RCC 7860 (cell line): ENCODE data around the gene RPS15.
"Not testable (repeated sequence)": the region's sequence is repeated elsewhere in the genome, so short reads cannot be mapped to it uniquely, and the experiment has no call there.

Experiments
- DNase-seq: peaks from one replicate; pipeline ENCODE4 v3.0.0-alpha.2; 2015; ENCODE audit warnings: low spot score
- FAIRE-seq: peaks from 2 replicates; lab custom pipeline; 2012; peaks lifted over from hg19 to GRCh38; lab: Jason Lieb, UNC

RPS15 gene

GRCh38 chr19:1467490-1468273 lies 29.5 kb downstream of the RPS15 start:
- no peak for DNase-seq
- no peak for FAIRE-seq

- FAIRE-seq (no peak), DNase-seq (no peak)
These were observed 30.2 kb downstream of the RPS15 start for GRCh38 chr19:1468274-1468820.

- DNase-seq: no peak
- FAIRE-seq: no peak
These were observed 30.6 kb downstream of the RPS15 start for GRCh38 chr19:1468821-1469254.

- FAIRE-seq (no peak), DNase-seq (no peak)
These were observed 31.3 kb downstream of the RPS15 start for GRCh38 chr19:1469255-1470054.

- DNase-seq: no peak
- FAIRE-seq: no peak
These were observed 31.8 kb downstream of the RPS15 start for GRCh38 chr19:1470055-1470304.

GRCh38 chr19:1470305-1471009 lies 32.3 kb downstream of the RPS15 start:
- DNase-seq: no peak
- FAIRE-seq: no peak

GRCh38 chr19:1471010-1471514 lies 32.9 kb downstream of the RPS15 start:
- FAIRE-seq (no peak), DNase-seq (no peak)

- FAIRE-seq (no peak), DNase-seq (no peak)
These were observed 33.4 kb downstream of the RPS15 start for GRCh38 chr19:1471515-1472160.

GRCh38 chr19:1472231-1473084 lies 34.3 kb downstream of the RPS15 start:
- DNase-seq (no peak), FAIRE-seq (no peak)

GRCh38 chr19:1473085-1473851 lies 35.1 kb downstream of the RPS15 start:
- DNase-seq: no peak
- FAIRE-seq: no peak

- no peak for DNase-seq
- FAIRE-seq: no peak
These were observed 36.0 kb downstream of the RPS15 start for GRCh38 chr19:1474011-1474764.

- no peak for FAIRE-seq
These were observed 36.7 kb downstream of the RPS15 start for GRCh38 chr19:1474765-1475351.

GRCh38 chr19:1475751-1476437 lies 37.7 kb downstream of the RPS15 start:
- FAIRE-seq (no peak), DNase-seq (no peak)

More at GRCh38 chr19:1474765-1475351, 36.7 kb downstream of the RPS15 start:
- no peak for DNase-seq

GRCh38 chr19:1477056-1477455 lies 38.9 kb downstream of the RPS15 start:
- not testable (repeated sequence) for DNase-seq, FAIRE-seq

GRCh38 chr19:1478934-1479707 lies 40.9 kb downstream of the RPS15 start, which contains the start of gene C19orf25:
C19orf25 (minus strand) TSS chr19:1479215; CDS start chr19:1478903, 312 bp downstream.
- FAIRE-seq: peak; percentile 81
- peak; percentile 86 for DNase-seq

- FAIRE-seq (no peak), DNase-seq (no peak)
These were observed 43.2 kb downstream of the RPS15 start for GRCh38 chr19:1481224-1481892.
